VCaP (cell line): Measurements from ENCODE around the gene SMYD3.

Source experiments
- H3K27ac ChIP-seq: fragments of 450-650 bp; 2 replicates; pipeline ENCODE4 v1.5.1; 2017
- TF ChIP-seq, protein P1 (sequence below): fragments of 450-650 bp; conservative IDR thresholded peaks from 2 replicates; pipeline ENCODE4 v1.5.1; 2017; ENCODE audit warnings: mild to moderate bottlenecking, moderate library complexity

Gene SMYD3

DNA sequence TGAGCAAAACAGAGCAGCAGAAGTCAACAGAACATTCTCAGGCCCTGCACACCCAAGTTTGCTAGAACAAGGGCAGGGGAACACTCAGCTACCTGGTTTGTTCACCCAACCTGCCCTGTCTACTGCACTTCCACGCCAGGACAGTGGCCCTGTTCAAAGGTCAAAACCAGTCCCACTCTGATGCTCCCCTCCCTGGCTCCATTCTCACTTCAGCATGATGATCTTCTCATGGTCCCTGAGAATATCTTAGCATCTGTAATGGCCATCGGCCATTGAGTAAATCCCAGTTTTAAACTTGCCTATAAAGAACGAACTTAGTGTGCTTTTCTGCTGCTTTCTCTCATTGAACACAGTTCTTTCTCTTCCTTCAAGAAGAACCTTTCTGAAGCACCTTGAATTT lies 293.6 kb downstream of the SMYD3 start:
- no peak overlapping the region for H3K27ac ChIP-seq
- TF ChIP-seq, protein P1, sequence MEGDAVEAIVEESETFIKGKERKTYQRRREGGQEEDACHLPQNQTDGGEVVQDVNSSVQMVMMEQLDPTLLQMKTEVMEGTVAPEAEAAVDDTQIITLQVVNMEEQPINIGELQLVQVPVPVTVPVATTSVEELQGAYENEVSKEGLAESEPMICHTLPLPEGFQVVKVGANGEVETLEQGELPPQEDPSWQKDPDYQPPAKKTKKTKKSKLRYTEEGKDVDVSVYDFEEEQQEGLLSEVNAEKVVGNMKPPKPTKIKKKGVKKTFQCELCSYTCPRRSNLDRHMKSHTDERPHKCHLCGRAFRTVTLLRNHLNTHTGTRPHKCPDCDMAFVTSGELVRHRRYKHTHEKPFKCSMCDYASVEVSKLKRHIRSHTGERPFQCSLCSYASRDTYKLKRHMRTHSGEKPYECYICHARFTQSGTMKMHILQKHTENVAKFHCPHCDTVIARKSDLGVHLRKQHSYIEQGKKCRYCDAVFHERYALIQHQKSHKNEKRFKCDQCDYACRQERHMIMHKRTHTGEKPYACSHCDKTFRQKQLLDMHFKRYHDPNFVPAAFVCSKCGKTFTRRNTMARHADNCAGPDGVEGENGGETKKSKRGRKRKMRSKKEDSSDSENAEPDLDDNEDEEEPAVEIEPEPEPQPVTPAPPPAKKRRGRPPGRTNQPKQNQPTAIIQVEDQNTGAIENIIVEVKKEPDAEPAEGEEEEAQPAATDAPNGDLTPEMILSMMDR = no peak

DNA sequence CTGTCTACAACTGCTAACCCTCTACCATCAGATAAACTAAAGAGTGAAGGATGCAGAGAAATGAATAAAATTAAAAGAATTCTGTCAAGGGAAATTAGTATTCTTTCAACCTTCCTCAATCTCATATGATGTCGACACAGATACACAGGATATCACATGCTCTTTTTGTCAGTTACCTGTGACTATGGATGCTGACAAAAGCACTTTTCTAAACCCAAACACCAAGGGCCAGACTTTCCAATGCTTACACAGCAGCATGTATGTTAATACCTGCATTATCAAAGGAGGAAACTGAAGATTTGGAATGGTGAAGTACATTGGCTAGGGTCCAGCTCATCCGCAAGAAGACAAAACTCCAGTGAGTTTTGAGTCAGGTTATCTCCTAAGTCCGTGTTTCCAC lies 294.0 kb downstream of the SMYD3 start:
- TF ChIP-seq, protein P1 = no peak
- no peak overlapping the region for H3K27ac ChIP-seq

DNA sequence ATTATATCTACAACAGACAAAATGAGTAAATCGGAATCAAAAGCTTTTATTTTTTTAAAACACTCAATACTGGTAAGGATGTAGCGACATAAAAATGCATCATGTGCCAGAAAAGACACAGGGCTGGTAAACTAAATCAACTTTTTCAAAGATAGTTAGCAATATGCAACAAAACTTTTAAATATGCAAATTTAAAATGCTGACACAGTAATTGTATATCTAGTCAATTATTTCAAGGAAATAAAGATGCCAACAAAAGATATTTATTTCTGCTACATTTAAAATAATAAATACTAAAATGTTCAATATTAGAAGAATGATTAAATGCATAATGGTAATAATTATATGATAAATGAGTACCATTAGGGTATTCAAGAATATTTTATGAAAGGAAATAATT lies 295.1 kb downstream of the SMYD3 start:
- H3K27ac ChIP-seq = no peak overlapping the region
- TF ChIP-seq, protein P1 = no peak

DNA sequence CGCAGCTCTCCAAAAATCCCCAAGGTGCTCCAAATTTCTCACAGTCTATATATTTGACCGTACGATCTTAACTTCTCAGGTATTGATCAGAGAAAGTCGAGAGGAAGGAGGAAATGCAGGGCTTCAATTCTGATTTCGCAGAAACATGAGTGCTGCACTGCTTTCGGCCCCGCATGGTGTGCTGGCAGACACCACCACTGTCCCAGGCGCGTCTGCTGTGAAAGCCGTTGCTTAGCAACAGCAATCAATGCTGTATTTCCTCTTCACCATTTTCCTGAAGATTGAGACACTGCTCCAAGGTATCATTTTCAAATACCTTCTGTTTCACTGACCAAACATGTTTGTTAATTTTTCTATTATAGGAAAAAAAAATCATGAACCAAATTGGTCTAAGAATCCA lies 296.3 kb downstream of the SMYD3 start:
- TF ChIP-seq, protein P1 = no peak
- no peak overlapping the region for H3K27ac ChIP-seq

DNA sequence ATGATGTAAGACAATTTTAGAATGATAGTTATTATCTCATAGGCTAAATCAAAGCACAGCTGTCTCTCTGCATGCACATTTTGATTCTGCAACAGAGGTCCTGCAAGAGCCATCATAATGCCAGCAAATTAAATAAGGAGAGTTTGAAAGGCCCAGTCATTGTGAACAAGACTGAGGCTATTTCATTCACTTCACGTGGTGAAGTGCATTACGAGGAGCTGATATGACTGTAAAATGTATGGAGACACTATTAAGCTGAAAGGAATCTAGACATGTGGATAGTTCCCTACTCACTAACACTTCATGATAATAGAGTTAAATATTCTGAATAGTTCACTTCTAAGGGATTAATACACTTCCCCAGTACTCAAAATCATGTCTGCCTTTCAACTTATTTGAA lies 299.0 kb downstream of the SMYD3 start:
- no peak overlapping the region for H3K27ac ChIP-seq
- TF ChIP-seq, protein P1 = no peak

DNA sequence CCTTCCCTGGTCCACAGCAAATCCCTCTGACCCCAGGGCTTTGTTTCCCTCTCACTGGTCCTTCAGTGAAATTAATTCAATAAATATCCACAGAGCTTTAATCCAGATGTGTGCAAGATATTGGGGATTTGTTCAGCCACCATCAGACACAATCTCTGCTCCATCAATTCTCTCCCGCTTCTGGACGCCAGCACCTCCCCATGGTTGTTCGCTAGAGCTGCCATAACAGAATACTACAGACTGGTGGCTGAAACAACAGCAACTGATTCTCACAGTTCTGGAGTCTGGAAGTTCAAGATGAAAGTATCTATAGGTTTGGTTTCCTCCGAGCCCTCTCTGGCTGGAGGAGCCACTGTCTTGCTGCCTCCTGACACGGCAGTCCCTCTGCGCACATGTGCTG lies 303.9 kb downstream of the SMYD3 start:
- TF ChIP-seq, protein P1 = no peak
- H3K27ac ChIP-seq = no peak overlapping the region

DNA sequence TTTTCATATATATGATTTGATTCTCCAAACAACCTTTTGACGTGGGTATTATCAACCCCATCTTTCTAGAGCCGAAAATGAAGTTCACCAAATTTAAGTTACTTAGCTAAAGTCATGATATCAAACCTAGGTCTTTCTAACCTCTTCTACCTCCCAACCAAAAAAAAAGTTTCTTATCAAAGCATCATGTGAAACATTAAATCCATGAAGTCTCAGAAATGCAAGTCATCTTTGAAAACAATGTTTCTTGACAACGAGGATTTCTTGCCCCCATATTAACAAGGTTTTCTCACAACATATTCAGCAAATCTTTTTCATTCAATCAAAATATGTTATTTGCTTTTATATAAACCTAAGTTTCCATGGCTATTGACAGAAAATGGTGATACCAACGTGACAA lies 306.3 kb downstream of the SMYD3 start:
- H3K27ac ChIP-seq = no peak overlapping the region
- TF ChIP-seq, protein P1 = no peak

DNA sequence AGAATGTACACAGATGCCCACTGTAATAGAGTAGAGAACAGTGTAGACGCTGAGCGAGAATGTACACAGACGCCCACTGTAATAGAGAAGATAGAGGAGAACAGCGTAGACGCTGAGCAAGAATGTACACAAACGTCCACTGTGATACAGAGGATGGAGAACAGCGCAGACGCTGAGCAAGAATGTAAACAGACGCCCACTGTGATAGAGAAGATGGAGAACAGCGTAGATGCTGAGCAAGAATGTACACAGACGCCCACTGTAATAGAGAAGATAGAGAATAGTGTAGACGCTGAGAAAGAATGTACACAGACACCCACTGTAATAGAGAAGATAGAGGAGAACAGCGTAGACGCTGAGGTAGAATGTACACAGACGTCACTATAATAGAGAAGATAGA lies 306.9 kb downstream of the SMYD3 start:
- TF ChIP-seq, protein P1 = no peak
- no peak overlapping the region for H3K27ac ChIP-seq
